Measurements from ENCODE around the gene NFATC2.

DNA sequence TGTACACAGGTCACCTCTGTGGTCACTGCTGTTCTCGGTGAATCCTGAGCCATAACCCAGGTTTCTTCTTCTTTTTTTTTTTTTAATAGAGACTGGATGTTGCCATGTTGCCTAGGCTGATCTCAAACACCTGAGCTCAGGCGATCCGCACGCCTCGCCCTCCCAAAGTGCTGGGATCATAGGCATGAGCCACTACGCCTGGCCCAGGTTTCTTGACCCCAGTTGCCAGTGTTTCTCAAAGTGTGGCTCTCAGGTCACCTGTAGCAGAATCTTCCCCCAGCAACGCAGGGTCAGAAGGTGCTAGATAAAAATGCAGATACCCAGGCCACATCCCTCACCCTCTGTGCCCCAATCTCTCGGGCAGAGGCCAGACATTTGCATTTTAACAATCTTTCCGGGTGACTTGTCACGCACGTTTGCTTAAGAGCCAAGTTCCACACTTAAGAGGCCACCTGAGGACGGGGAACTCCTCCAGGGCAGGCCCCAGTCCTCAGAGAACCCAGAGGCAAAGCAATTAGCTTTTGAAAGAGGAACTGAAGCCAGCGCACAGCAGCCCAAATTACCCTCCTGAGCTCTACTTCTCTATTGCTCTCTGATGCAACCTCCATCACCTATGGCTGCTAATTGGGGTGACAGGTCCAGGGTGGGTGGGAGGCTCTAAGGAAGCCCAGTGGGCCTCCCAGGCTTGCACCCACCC lies 81.8 kb downstream of the NFATC2 start:
- TF ChIP-seq SIN3A (IDR thresholded peaks at IDR 0.05; ENCODE audit: borderline replicate concordance, insufficient read depth, low read length) (no peak), TAF1 (IDR thresholded peaks at IDR 0.05; ENCODE audit: borderline replicate concordance, insufficient read depth, low read length) (no peak), POLR2AphosphoS5 (IDR thresholded peaks at IDR 0.05; ENCODE audit: low read depth, low read length) (no peak), FOXP2 (optimal IDR thresholded peaks at IDR 0.05; ENCODE audit: borderline replicate concordance, extremely low read depth, extremely low read length, insufficient read depth) (no peak)
- TF ChIP-seq, protein P1, sequence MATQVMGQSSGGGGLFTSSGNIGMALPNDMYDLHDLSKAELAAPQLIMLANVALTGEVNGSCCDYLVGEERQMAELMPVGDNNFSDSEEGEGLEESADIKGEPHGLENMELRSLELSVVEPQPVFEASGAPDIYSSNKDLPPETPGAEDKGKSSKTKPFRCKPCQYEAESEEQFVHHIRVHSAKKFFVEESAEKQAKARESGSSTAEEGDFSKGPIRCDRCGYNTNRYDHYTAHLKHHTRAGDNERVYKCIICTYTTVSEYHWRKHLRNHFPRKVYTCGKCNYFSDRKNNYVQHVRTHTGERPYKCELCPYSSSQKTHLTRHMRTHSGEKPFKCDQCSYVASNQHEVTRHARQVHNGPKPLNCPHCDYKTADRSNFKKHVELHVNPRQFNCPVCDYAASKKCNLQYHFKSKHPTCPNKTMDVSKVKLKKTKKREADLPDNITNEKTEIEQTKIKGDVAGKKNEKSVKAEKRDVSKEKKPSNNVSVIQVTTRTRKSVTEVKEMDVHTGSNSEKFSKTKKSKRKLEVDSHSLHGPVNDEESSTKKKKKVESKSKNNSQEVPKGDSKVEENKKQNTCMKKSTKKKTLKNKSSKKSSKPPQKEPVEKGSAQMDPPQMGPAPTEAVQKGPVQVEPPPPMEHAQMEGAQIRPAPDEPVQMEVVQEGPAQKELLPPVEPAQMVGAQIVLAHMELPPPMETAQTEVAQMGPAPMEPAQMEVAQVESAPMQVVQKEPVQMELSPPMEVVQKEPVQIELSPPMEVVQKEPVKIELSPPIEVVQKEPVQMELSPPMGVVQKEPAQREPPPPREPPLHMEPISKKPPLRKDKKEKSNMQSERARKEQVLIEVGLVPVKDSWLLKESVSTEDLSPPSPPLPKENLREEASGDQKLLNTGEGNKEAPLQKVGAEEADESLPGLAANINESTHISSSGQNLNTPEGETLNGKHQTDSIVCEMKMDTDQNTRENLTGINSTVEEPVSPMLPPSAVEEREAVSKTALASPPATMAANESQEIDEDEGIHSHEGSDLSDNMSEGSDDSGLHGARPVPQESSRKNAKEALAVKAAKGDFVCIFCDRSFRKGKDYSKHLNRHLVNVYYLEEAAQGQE (IDR thresholded peaks at IDR 0.05; ENCODE audit: insufficient read depth in 1 of 2, low read depth in 2 of 2, low read length in 2 of 2), result no peak

Measured in PFSK-1 (cell line).